GM21423 (cell line): ENCODE data around the gene COL8A1.
A peak's percentile ranks its signal among the peaks of the same experiment; 100 is the strongest.

ENCODE experiments used
- ATAC-seq: cut with Tn5 transposase; IDR thresholded peaks from one replicate; pipeline ENCODE4 v1.9.1; 2021; ENCODE audit warnings: mild to moderate bottlenecking, moderate library complexity; ENCODE audit not compliant: unreplicated experiment

The COL8A1 gene

DNA sequence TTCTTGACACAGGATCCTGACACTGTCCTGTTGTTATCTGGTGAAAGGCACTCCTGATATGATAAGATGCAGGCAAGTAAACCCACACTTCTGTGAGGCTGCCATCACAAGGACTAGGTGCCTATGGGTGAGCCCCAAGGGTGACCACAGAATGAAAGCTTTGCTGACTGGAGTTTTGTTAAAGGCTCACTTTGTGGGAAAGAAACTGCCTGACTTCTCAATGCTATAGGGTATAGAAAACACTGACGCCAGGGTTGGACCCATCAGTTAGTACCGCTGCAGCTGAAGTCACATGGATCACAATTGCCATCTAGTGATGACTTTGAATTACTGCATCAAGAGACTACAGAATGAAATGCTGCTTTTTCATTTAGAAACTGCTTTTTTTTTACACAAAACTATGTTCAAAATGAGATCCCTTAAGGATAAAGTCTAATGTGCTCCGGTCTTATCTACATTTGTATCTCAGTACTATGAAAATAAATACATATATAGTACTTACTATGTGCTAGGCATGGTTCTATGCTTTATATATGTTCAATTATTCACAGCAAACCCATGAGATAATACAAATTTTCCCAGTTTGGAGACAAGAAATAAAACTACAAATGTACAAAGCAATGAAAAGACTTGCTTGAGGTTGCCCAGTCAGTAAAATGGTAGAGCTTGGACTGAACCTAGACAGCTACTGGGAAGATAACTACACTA lies 115.0 kb downstream of the COL8A1 start:
- peak; percentile 92 for ATAC-seq

DNA sequence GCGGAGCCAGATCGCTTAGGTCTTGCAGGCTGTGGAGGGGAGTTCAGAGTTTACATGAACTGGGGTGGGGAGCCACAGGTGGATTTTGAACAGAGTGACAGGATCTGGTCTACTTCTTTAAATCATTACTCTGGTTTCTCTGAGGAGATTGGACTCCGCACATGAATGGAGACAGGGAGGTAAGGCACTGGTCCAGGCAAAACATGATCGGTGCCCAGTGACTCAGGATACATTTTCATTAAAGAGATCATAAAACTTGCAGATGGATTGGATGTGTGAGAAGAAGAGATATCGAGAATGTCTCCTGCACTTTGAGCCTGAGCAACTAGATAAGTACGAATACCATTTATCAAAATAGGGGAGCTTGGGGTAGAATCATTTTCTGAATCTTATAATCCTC lies 117.4 kb downstream of the COL8A1 start:
- no peak for ATAC-seq

DNA sequence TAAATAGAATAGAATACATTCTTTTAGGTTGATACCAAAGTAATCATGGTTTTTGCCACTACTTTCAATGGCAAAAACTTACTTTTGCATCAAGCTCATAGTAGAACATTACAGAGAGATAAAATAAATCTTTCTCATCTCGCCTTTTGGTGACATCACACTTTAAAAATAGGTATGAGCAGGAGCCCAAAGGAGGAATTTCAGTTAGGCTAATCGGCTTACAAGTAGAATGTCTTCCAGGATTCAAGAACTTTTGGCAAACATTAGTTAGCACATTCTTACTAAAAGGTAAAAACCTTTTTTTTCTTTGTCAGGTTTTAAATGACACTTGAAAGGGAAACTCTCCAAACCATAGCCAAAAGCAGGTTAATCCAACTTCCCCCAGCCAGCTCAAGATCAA lies 119.6 kb downstream of the COL8A1 start:
- ATAC-seq = no peak

DNA sequence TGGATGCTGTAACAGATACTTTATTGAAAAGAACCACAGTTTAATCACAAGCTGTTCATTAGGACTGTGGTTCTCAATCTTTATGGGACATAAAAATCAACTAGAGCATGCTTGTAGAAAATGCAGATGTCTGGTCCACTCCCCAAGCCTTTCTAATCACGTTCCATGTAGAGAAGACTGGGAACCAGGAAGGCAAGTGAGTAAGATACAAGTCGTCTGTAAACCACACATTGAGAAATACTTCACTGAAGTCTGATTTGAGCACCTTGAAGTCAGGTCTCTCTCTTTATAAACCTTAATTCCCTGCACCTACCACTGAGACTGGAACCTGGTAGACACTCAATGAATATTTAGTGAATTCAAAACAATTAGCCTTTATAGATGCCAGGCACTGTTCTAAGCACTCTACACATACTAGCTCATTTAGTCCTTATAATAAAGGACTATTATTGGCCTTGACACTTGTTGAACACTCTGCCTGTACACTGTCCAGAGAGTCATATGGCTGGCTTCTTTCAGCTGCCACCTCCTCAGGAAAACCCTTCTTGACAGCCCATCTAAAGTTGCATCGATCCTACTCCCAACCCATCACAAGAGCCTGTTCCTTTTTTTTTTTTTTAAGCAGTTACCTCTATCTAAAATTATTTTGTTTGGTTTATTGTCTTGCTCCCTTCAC lies 120.2 kb downstream of the COL8A1 start:
- ATAC-seq = no peak

DNA sequence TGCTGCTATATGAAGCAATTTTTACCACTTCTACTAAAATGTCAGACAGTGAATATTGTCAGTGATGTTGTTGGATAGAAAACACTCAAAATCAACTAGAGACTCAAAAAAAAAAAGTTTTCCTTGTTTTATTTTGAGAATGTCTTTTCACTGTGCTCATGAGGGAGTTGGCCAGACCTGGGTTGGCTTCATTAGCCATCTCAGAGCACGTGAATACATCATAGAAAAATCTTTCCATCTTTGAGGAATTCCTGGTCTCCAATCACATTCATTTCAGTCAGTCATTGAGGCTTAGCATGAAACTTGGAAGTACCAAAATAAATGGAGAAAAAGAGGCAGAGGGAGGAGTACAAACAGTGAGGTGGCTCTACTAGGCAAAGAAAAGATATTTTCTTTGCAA lies 121.6 kb downstream of the COL8A1 start:
- no peak for ATAC-seq

DNA sequence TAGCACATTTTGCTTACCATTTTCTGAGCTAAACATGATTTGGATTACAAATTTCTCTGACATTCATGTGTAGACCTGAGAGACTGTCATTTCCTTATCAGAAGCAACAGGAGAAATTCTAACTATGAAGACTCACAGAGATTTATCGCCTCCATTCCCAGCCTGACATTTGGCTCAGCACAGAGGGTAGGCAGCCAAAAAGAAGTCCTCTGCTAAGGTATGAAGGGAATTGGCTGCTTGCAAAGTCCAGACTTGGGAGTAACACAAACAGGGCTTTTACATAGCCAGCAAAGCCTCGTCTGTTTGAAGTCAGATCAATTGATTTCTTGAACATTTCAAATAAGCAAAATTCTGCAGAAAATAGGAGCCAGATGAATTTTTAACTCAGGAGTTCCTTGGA lies 122.2 kb downstream of the COL8A1 start:
- ATAC-seq = no peak

DNA sequence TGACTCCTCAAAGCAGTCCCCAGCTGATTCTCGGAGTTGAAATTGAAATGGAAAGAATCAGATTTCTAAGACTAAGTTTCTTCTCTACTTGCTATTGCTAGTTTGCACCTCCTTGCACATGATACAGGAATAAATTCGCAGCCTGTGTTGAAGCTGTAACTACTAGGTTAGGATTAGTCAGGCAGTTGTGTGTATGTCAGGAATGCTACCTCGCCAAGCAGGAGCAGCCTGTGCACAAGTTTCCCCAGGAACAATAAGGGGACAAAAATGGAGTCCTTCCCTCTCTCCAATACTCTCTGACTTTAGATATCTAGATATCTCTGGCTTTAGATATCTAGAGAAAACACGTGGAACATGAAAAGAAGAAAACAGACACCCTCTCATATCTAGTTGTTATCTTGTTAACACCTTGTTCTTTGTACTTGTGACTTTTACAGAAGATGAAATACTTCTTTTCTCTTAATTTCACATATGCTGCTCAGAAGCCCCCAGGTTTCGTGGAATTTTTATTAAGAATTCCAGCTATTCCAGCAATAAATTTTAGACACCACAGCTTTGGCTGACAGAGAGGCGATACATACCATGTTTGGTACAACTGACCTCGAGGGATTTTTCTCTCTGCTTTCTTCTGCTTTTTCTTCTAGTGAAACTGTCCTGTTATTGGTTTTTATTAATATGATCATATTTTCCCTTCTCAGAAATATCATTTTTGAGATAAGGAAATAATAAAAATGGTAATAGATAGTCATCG lies 123.2 kb downstream of the COL8A1 start:
- ATAC-seq = no peak

DNA sequence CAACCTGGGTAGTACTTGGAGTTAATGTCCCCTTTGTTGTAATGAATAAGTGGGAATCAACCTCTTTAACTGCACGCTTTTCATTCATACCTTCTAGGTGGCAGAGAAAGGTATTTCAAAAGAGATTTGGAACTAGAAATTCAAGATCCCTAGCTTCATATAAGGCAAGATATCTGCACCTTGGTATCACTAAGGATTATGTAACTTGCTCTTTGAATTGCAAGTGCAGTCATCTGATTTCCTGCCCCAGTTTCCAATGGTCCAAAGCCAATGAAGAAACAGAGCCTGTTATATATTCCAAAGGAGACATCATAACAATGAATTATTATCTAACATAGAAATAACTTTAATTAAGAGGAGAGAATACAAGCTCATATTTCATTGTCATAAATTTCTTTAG lies 124.5 kb downstream of the COL8A1 start:
- no peak for ATAC-seq

DNA sequence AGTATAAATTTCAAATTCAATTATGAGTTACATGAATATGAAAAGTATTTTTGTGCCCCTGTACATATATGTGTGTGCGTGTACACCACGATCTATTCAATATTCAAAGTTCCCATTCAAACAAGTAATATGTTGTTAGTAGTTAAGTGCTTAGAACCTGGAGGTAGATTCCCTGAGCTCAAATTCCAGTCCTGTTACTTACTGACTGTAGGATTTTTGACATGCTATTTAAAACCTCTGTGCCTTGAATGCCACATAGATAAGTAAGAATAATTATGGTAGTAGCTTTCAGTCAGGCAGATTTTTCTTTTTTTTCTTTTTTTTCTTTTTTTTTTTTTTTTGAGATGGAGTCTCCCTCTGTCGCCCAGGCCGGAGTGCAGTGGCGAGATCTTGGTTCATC lies 126.0 kb downstream of the COL8A1 start:
- no peak for ATAC-seq

DNA sequence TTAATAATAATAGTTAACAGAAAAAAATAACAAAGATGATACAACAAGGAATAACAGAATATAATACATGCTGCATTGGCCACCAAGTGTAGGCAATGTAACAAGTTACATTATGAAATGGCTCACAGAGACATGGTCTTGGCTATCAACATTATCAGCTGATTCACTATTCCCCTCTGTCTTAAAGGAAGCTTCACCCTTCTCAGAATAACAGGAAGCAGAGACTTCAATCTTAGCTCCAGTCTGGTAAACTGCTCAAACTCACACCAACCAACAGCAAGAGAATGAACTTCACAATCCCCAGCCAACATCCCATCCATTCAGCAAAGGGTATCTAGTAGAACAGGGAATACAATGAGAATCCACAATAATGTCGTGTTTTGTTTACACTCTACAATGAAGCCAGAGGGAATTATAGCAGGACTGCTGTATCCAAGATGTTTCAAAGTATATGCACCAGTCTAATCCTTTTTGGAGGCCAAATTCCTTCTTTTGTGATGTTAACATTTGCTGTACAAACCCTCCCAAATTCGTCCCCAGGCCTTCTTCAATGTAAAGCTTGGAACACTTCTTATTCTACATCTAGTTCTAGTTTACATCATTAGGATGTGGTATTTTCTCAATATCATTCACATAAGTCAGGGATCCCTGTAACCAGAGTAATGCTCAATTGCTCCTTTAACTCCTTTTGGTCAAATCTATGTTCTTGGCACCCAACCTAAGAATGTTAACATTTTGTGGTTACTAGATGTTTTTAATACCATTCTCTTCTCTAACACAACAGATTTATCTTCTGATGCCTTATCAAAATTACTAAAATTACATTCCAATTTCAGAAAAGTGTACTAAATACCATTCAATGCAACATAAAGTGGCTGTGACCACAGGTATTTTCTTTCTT lies 126.9 kb downstream of the COL8A1 start:
- ATAC-seq = no peak

DNA sequence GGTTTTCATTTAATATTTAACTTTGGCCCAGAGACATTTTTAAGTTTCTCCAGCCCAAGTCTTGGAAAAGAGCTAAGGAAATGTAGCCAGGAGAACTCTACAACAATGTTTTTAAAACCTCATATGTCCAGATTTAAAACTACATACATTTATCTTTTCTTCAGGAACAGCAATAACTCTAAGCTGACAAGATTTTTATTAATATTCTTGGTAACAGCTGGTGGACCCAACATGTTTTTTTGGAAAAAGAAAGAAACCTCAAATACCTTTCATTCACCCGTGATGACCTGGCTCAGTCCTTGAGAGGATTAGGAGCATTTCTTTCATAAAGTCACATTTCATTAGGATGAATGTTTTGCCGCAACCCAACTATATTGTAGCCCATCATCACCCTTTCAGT lies 128.9 kb downstream of the COL8A1 start:
- no peak for ATAC-seq

DNA sequence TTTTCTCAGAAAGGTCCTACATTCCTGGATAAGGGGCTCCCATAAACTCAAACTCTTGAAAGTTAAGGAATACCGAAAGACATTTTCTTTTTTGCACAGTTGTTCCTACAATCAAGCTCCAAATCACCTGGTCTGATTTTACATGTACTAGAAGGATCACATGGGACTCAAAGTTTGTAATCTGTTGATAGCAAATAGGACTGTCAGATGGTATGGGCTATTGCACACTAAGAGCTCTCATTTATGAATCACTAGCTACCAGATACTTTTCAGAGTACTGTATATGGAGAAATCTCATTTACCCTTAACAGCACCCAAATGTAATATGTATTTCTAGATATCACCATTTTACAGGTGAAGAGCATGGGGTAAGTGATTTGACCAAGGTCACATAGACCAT lies 129.7 kb downstream of the COL8A1 start:
- ATAC-seq = no peak

DNA sequence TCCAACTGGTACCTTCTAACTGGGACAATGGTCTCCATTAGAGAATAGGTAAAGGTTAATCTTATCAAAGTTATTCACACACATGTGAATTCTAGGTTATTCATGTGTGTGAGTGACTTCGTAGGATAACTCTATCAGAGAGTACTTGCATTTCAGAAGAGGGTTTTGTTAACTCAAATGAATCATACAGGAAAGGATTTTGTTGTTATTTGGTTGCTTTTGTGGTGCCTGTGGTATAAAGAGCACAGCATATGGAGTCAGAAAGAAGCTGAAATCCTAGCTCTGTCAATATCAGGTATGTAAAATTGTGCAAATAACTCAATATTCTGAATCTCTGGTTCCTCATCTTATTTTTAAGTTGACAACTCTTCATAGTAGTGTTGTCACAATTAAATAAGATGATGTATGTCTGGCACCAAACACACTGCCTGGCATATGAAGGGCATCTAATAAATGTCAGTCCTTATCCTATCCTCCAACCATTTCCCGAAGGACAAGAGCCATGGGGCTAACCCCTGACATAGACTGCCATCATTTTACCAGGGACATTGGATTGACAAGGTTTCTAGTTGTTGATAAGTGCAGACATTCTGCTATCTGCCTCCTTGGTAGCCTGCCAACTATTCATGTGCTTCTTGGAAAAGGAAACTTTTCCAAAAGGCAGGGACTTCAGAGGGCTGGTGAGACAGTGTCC lies 130.6 kb downstream of the COL8A1 start:
- no peak for ATAC-seq

DNA sequence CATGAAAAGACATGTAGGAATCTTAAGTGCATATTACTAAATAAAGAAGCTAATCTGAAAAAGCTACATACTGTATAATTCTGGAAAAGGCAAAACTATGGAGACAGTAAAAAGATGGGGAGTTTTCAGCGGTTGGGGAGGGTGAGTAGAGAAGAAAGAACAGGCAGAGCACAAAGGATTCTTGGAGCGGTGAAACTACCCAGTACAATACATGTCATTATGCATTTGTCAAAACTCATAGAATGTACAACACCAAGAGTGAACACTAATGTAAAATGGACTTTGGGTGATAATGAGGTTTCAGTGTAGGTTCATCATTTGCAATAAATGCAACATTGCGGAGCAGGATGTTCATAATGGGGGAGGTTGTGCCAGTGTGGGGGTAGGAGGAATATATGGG lies 133.8 kb downstream of the COL8A1 start:
- no peak for ATAC-seq

DNA sequence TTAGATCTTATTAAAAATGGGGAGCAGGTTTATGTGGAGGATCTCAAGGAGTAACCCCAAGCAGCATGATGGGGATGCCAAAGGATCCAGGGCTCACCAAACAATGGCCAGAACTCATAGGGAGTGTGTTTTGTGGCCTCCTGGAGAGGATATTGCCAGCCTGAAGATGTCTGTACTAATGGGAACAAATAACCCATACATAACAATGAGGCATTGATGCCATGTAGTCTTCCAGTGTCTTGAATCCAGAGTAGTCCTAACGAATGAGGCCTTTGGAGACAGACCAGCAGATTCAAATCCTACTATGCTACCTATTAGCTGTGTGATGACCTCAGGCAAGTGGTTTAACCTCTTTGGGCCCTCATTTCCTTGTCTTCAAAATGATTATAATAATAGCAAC lies 134.3 kb downstream of the COL8A1 start:
- no peak for ATAC-seq

DNA sequence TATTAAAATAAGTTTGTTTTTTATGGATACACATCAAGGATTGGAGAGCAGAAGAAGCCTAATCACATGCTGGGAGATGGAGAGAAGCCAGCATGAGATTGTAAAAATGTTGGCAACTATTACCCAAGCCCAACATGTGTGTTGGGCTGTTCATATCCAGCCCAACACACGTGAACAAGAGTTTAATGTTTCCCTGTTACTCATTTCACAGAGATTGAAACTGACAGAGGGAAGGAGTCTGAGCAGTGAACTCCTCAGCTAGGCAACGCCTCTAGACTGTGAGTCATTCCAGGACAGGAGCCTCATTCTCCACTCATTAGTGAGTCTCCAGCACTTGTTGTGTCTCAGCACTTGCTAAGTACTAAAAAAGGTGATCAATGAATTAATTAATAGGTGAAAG lies 136.1 kb downstream of the COL8A1 start:
- ATAC-seq = peak; percentile 96

DNA sequence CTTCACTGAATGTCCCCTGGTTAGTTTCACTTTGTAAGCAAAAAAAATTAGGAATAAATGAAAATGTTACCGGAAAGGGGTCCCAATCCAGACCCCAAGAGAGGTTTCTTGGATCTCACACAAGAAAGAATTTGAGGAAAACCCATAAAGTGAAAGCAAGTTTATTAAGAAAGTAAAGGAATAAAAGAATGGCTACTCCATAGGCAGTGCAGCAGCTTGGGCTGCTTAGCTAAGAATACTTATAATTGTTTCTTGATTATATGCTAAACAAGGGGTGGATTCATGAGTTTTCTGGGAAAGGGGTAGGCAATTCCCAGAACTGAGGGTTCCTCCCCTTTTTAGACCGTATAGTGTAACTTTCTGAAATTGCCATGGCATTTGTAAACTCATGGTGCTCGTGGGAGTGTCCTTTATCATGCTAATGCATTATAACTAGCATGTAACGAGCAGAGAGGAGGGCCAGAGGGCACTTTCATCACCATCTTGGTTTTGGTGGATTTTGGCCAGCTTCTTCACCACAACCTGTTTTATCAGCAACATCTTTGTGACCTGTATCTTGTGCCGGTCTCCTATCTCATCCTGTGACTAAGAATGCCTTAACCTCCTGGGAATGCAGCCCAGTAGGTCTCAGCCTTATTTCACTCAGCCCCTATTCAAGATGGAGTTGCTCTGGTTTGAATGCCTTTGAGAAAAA lies 138.3 kb downstream of the COL8A1 start:
- no peak for ATAC-seq

DNA sequence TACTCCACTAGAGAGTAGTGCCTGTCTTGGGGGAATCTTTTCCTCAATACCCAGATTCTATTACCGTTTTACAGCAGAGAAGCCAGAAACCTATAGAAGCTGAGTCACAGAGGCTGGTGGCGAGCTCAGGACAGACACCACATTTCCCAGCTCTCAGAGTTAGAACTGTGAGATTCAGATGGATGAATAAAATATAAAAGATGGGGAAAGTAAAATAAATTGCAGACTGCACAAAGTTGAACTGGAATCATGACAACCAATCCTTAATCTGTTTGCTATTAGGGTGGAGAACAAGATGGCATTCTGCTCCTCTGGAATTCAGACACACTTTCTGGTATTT lies 138.8 kb downstream of the COL8A1 start:
- ATAC-seq = no peak

DNA sequence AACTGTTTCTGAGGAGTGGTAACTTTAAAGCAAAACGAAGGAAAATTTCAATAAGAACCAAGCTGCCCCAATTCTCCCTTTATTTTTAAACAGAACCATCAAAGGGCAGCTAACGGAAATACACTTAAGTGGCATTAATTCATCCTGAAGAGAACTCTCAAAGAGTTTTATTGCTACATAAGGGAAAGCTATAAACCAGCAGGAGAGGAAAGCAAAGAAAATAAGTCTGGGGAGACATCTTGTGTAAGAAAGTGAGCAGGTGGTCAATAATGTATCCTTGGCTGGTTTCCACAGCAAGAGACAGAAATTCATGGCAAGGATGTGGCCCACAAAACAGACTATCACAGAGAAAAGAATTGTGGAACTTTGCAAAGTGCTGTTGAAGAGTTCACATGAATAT lies 139.3 kb downstream of the COL8A1 start:
- ATAC-seq = no peak

DNA sequence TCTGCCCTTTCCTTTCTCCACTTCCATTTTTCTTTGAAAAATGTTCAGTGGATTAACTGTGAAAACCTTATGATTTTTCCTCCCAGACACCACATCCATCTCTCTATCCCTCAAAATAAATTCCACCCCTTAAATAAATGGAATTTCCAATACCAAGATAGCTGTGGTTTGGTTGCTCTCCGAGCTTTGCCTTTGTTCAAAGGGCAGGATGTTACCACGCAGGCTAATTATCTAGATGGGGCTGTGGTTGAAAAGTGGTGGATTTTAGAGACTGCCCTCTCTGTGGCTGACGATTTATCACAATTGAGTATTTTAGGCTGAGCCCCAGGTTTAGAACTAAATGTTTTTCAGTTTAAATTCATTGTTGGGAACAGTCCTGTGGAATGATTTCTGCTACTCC lies 142.4 kb downstream of the COL8A1 start:
- ATAC-seq = no peak
